Mammary epithelial cell (primary cell): Measurements from ENCODE around the gene SH2D3A.

Experiments
- CTCF ChIP-seq, 2 donors: IDR thresholded peaks in 1 of 2; conservative IDR thresholded peaks in 1 of 2; 2 replicates each; pipeline ENCODE4 v1.5.1; 2011 to 2012; ENCODE audit warnings: inconsistent platforms in 2 of 2, low read length in 2 of 2, mild to moderate bottlenecking in 2 of 2, control low read depth in 1 of 2, low read depth in 1 of 2; ENCODE audit not compliant: insufficient read depth in 1 of 2; ENCODE audit errors: extremely low read depth in 1 of 2
- EZH2 ChIP-seq: IDR thresholded peaks from 2 replicates; pipeline ENCODE4 v1.6.1; 2012; ENCODE audit warnings: low read length, inconsistent platforms, borderline replicate concordance

- TF ChIP-seq CTCF (conservative IDR thresholded peaks at IDR 0.05 in 1 of 2, IDR thresholded peaks at IDR 0.05 in 1 of 2; ENCODE audit: extremely low read depth in 1 of 2, insufficient read depth in 1 of 2, low read depth in 1 of 2, low read length in 2 of 2) (no peak), EZH2 (no peak)
Observed at GRCh38 chr19:6750062-6750461, 17.2 kb downstream of the SH2D3A start.
